Endothelial cell of umbilical vein (primary cell): Measurements from ENCODE around the gene SDSL. TPM values are rescaled to one million over a fixed set of nuclear protein-coding genes. Genes with fewer than 3 reads are reported as not detected.

ENCODE experiments used
- BruUV-seq: library from RNA; stranded (reverse); fragments of 400-500 nt; replicated peaks from 2 replicates; lab custom pipeline; 2021; lab: Mats Ljungman, UMichigan
- CTCF ChIA-PET: fragments of 300-600, 350-600 bp; sonication (Branson Sonifier 250); formaldehyde crosslinking; loops from one replicate; lab custom pipeline; 2021; ENCODE audit warnings: antibody characterized with exemption, inconsistent platforms; lab: Charles Lee
- POLR2A ChIA-PET: fragments of 300-600, 350-600 bp; sonication (Branson Sonifier 250); formaldehyde crosslinking; loops from one replicate; lab custom pipeline; 2021; ENCODE audit warnings: antibody characterized with exemption, inconsistent platforms; lab: Charles Lee
- DNase-seq: peaks from one replicate; pipeline ENCODE4 v3.0.0-alpha.2; 2011; ENCODE audit warnings: low read depth, low spot score
- FAIRE-seq: peaks from 2 replicates; lab custom pipeline; 2011; peaks lifted over from hg19 to GRCh38; lab: Jason Lieb, UNC
- H2AFZ ChIP-seq: 2 replicates; pipeline ENCODE4 v1.6.0; 2012; ENCODE audit warnings: low read depth, low read length, control low read depth, inconsistent platforms
- H3K27ac ChIP-seq: 2 replicates; pipeline ENCODE4 v1.5.1; 2011; ENCODE audit warnings: low read depth, mild to moderate bottlenecking, control low read depth, low read length, moderate library complexity; ENCODE audit not compliant: insufficient read depth
- H3K27me3 ChIP-seq, 2 experiments: 2 replicates each; pipeline versions ENCODE4 v1.6.0 to v1.6.1; 2011; ENCODE audit warnings: low read length in 2 of 2, mixed read lengths in 1 of 2; ENCODE audit not compliant: control insufficient read depth in 2 of 2, insufficient read depth in 2 of 2
- H3K36me3 ChIP-seq, 2 experiments: 2 replicates in 1 of 2; 3 replicates in 1 of 2; pipeline ENCODE4 v1.5.1; 2011; ENCODE audit warnings: low read length in 2 of 2, mild to moderate bottlenecking in 1 of 2, moderate library complexity in 1 of 2; ENCODE audit not compliant: control insufficient read depth in 2 of 2, insufficient read depth in 2 of 2; ENCODE audit errors: extremely low read depth in 1 of 2
- H3K4me1 ChIP-seq: 3 replicates; pipeline ENCODE4 v1.5.1; 2011; ENCODE audit warnings: mild to moderate bottlenecking, low read length; ENCODE audit not compliant: control insufficient read depth, insufficient read depth; ENCODE audit errors: extremely low read depth
- H3K4me2 ChIP-seq: 2 replicates; pipeline ENCODE4 v1.6.1; 2011; ENCODE audit warnings: low read length, control low read depth, mixed read lengths; ENCODE audit not compliant: insufficient read depth
- H3K4me3 ChIP-seq, 3 experiments: fragments of 200-600 bp in 1 of 3; sonication (generic), shearing (Covaris generic) in 1 of 3; replicated peaks in 1 of 3; 2 replicates each; pipeline ENCODE4 v1.5.1; 2011 to 2016; ENCODE audit warnings: control low read depth in 3 of 3, low read length in 3 of 3, mild to moderate bottlenecking in 2 of 3, inconsistent platforms in 1 of 3, low read depth in 1 of 3, moderate library complexity in 1 of 3; ENCODE audit not compliant: insufficient read depth in 1 of 3
- H3K79me2 ChIP-seq: 2 replicates; pipeline ENCODE4 v1.6.0; 2012; ENCODE audit warnings: low read length, inconsistent platforms; ENCODE audit not compliant: control insufficient read depth, insufficient read depth
- H3K9ac ChIP-seq: replicated peaks from 2 replicates; pipeline ENCODE3; 2011; ENCODE audit warnings: low read length, control low read depth; ENCODE audit not compliant: insufficient read depth; ENCODE audit errors: extremely low read depth
- H3K9me1 ChIP-seq: replicated peaks from 3 replicates; pipeline ENCODE4 v1.6.0; 2011; ENCODE audit warnings: mild to moderate bottlenecking, low read length; ENCODE audit not compliant: control insufficient read depth, insufficient read depth; ENCODE audit errors: extremely low read depth
- H3K9me3 ChIP-seq: replicated peaks from 2 replicates; pipeline ENCODE4 v1.5.1; 2012; ENCODE audit warnings: low read length, inconsistent platforms; ENCODE audit not compliant: control insufficient read depth, insufficient read depth
- H4K20me1 ChIP-seq: replicated peaks from 2 replicates; pipeline ENCODE3; 2011; ENCODE audit warnings: mild to moderate bottlenecking, low read length; ENCODE audit not compliant: control insufficient read depth, insufficient read depth; ENCODE audit errors: extremely low read depth
- CTCF ChIP-seq, 2 donors: IDR thresholded peaks; 1 replicate in 1 of 2; 2 replicates in 1 of 2; pipeline ENCODE4 v1.5.1; 2011; ENCODE audit warnings: low read length in 2 of 2, mild to moderate bottlenecking in 2 of 2, moderate library complexity in 2 of 2, control low read depth in 1 of 2, inconsistent platforms in 1 of 2, low read depth in 1 of 2; ENCODE audit not compliant: insufficient read depth in 1 of 2; ENCODE audit errors: extremely low read depth in 1 of 2
- EZH2 ChIP-seq: IDR thresholded peaks from 2 replicates; pipeline ENCODE4 v1.6.1; 2012; ENCODE audit warnings: borderline replicate concordance, low read depth, mild to moderate bottlenecking, moderate library complexity, low read length, inconsistent platforms; ENCODE audit not compliant: severe bottlenecking
- FOS ChIP-seq: IDR thresholded peaks from 2 replicates; pipeline ENCODE4 v1.6.1; 2011; ENCODE audit warnings: mild to moderate bottlenecking, low read length, moderate library complexity, borderline replicate concordance; ENCODE audit not compliant: insufficient read depth
- GATA2 ChIP-seq: IDR thresholded peaks from 2 replicates; pipeline ENCODE4 v1.7.0; 2011; ENCODE audit warnings: low read depth, mild to moderate bottlenecking, moderate library complexity, mixed read lengths, low read length; ENCODE audit not compliant: insufficient read length, insufficient read depth
- JUN ChIP-seq: IDR thresholded peaks from 2 replicates; pipeline ENCODE4 v1.6.1; 2011; ENCODE audit warnings: borderline replicate concordance, low read depth; ENCODE audit not compliant: insufficient read length, insufficient read depth
- MAX ChIP-seq: IDR thresholded peaks from 2 replicates; pipeline ENCODE4 v1.6.1; 2011; ENCODE audit not compliant: insufficient read depth, insufficient read length
- MYC ChIP-seq: IDR thresholded peaks from one replicate; pipeline ENCODE4 v1.6.1; 2011; ENCODE audit warnings: mild to moderate bottlenecking, low read depth, low read length
- POLR2A ChIP-seq: IDR thresholded peaks from 2 replicates; pipeline ENCODE4 v1.6.1; 2012; ENCODE audit warnings: low read depth, mild to moderate bottlenecking, control low read depth, low read length
- POLR2AphosphoS5 ChIP-seq: IDR thresholded peaks from 2 replicates; pipeline ENCODE4 v1.6.1; 2012; ENCODE audit warnings: low read depth, mild to moderate bottlenecking, control low read depth, low read length, moderate library complexity; ENCODE audit not compliant: insufficient read depth
- dilution Hi-C: fragments of 300-500 bp; cut with MboI; formaldehyde crosslinking; loops from one replicate; pipeline ENCODE4 v1.15.0; 2019; ENCODE audit warnings: low sequenced_read_pairs; ENCODE audit not compliant: extremely low pct_ligation_motif_present
- intact Hi-C: fragments of 100-400 bp; cut with micrococcal nuclease; formaldehyde crosslinking; loops from one replicate; pipeline ENCODE4 v1.10.0; 2022
- polyA plus RNA-seq, 4 experiments: library from polyadenylated mRNA; depleted of rRNA in 3 of 4; stranded (reverse) in 3 of 4; unstranded in 1 of 4; fragments of >200 nt; gene quantifications; 2 replicates each; pipeline versions ENCODE4 v1.2.1 to v1.2.3, GENCODE V29; 2011 to 2012; ENCODE audit warnings: missing spikeins in 1 of 4
- total RNA-seq: library from RNA; stranded (reverse); gene quantifications from 2 replicates; pipeline ENCODE4 v1.2.3, GENCODE V29; 2021

Gene SDSL
- total and polyA plus RNA-seq, 2 donors (not counting 3 experiments of a cell fraction or from before 2014, with no cell fraction given), result 5.7 to 16.9 TPM

GRCh38 chr12:113452458-113452857 lies 30.3 kb downstream of the SDSL start:
- no peak for FAIRE-seq
- H4K20me1 ChIP-seq, result no peaks in the 10 kb centered on the region
- no peaks in the 10 kb centered on the region for H3K9me3 ChIP-seq
- no peak for DNase-seq
- ChIA-PET POLR2A (interaction anchor here (0.7 kb wide), 1 partner anchor 1570 kb away, joined by 4 read pairs; no protein-coding TSS in a partner anchor), CTCF (interaction anchor here (1.5 to 2.8 kb wide), 3 partner anchors 10 to 528 kb away, joined by 3 to 27 read pairs (median 17); no protein-coding TSS in a partner anchor)
- no peaks in the 10 kb centered on the region for H3K36me3 ChIP-seq
- H3K79me2 ChIP-seq, result no peaks in the 10 kb centered on the region
- BruUV-seq, result no TSS peak
- H3K4me1 ChIP-seq, result no peaks in the 10 kb centered on the region
- H3K27ac ChIP-seq, result no peak overlapping the region
- H3K9ac ChIP-seq, result no peak overlapping the region
- no peak overlapping the region for H3K4me3 ChIP-seq
- intact Hi-C loops, result no loop called here
- peaks cover 0 to 2% of the 10 kb centered on the region in 2 experiments for H3K27me3 ChIP-seq
- dilution Hi-C loops, result no loop called here
- H3K9me1 ChIP-seq, result no peaks in the 10 kb centered on the region
- H3K4me2 ChIP-seq, result no peak overlapping the region
- H2AFZ ChIP-seq, result no peak overlapping the region
- no peak for TF ChIP-seq POLR2AphosphoS5
- no peak for TF ChIP-seq MAX

GRCh38 chr12:113453330-113453729 lies 31.1 kb downstream of the SDSL start:
- Histone ChIP-seq H3K9ac (no peak overlapping the region), H2AFZ (no peak overlapping the region), H3K36me3 (no peaks in the 10 kb centered on the region), H3K9me3 (no peaks in the 10 kb centered on the region), H3K4me3 (no peak overlapping the region), H3K27me3 (peaks cover 0 to 2% of the 10 kb centered on the region in 2 experiments), H4K20me1 (no peaks in the 10 kb centered on the region), H3K4me2 (no peak overlapping the region), H3K9me1 (no peaks in the 10 kb centered on the region), H3K27ac (no peak overlapping the region), H3K79me2 (no peaks in the 10 kb centered on the region), H3K4me1 (no peaks in the 10 kb centered on the region)
- CTCF ChIA-PET, result interaction anchor here (0.7 to 2.8 kb wide), 4 partner anchors 9 to 527 kb away, joined by 3 to 27 read pairs (median 10); no protein-coding TSS in a partner anchor
- DNase-seq (no peak), FAIRE-seq (no peak)
- TF ChIP-seq EZH2, result no peak
- no peak for TF ChIP-seq CTCF (IDR thresholded peaks at IDR 0.05; ENCODE audit: extremely low read depth in 1 of 2, insufficient read depth in 1 of 2, low read depth in 1 of 2, low read length in 2 of 2)
- no peak for TF ChIP-seq POLR2AphosphoS5
- TF ChIP-seq GATA2, result no peak
- no peak for TF ChIP-seq MAX
- no peak for TF ChIP-seq POLR2A
- TF ChIP-seq FOS, result no peak
- no peak for TF ChIP-seq MYC
- no peak for TF ChIP-seq JUN
- POLR2A ChIA-PET, result interaction anchor here (0.7 kb wide), 2 partner anchors 460 to 1569 kb away, joined by 3 to 4 read pairs; no protein-coding TSS in a partner anchor
- dilution Hi-C loops (no loop called here), intact Hi-C loops (no loop called here)
- BruUV-seq, result no TSS peak
